ENCODE measurements around the gene DGKI. TPM values are rescaled to one million over a fixed set of nuclear protein-coding genes. Genes with fewer than 3 reads are reported as not detected.

The DGKI gene
- total and polyA plus RNA-seq, 4 donors = 1.1 to 11.3 (median 5.2) TPM

DNA sequence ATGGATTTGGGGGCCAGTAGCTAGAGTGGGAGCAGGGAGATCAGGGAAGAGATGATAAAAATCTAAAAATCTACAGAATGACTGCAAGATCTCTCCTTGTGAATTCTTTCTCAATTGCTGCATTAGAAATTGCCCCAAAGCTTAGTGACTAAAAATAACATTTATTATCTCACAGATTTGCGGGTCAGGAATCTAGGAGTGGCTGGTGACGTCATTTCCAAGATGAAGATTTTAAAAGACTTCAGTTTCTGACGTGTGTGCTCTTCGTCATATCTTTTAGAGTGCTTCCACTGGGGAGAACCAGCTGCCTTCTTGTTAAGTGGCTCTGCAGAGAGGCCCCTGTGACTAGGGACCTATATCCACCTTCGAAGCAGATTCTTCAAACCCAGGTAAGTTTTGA lies 112.6 kb downstream of the DGKI start:
- ATAC-seq (ENCODE audit: low FRiP score) (no peak), DNase-seq (no peak)
- H3K27ac ChIP-seq (ENCODE audit: low read depth in 1 of 2, low read length in 2 of 2) = no peak overlapping the region
- no peaks in the 10 kb centered on the region for H3K4me1 ChIP-seq (ENCODE audit: control insufficient read depth in 1 of 2, insufficient read depth in 2 of 2, low read length in 2 of 2)
- no peak overlapping the region for H3K4me3 ChIP-seq (ENCODE audit: low read length in 2 of 2)
- H3K27me3 ChIP-seq (ENCODE audit: control insufficient read depth in 1 of 2, insufficient read depth in 2 of 2, low read length in 1 of 2) = no peaks in the 10 kb centered on the region
- H3K36me3 ChIP-seq (ENCODE audit: control insufficient read depth in 1 of 2, insufficient read depth in 2 of 2, low read length in 1 of 2) = no peaks in the 10 kb centered on the region
- H3K9me3 ChIP-seq (ENCODE audit: control insufficient read depth, low read length) = peaks cover under 1% of the 10 kb centered on the region
- WGBS, 2 donors = 72% methylated on average over 5 of the region's 5 CpGs
- intact Hi-C loops (cut with DNase I) = no loop called here

DNA sequence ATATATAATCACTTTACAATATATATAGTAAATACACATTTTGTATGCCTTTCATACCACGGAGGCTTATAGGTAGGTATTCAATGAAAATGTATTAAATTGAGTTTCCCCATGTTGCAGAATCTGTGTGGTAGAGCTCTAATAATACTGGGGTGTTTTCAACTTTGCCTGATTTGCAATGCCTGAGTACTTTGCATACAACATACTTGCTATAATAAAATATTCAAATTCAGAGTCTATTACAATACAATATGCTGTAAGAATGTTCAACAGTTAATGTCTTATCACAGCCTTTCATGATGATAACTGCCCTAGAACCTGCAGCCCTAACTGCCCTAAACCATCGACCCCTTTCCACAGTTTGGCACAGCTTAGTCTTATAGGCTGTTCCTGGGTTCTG lies 114.6 kb downstream of the DGKI start:
- Histone ChIP-seq H3K4me3 (ENCODE audit: low read length in 2 of 2) (no peak overlapping the region), H3K4me1 (ENCODE audit: control insufficient read depth in 1 of 2, insufficient read depth in 2 of 2, low read length in 2 of 2) (no peaks in the 10 kb centered on the region), H3K27ac (ENCODE audit: low read depth in 1 of 2, low read length in 2 of 2) (no peak overlapping the region), H3K27me3 (ENCODE audit: control insufficient read depth in 1 of 2, insufficient read depth in 2 of 2, low read length in 1 of 2) (no peaks in the 10 kb centered on the region), H3K9me3 (ENCODE audit: control insufficient read depth, low read length) (peaks cover 3% of the 10 kb centered on the region), H3K36me3 (ENCODE audit: control insufficient read depth in 1 of 2, insufficient read depth in 2 of 2, low read length in 1 of 2) (no peaks in the 10 kb centered on the region)
- DNase-seq (no peak), ATAC-seq (ENCODE audit: low FRiP score) (no peak)
- WGBS, 2 donors = 89% methylated on average over 2 of the region's 2 CpGs
- intact Hi-C loops (cut with DNase I) = no loop called here

DNA sequence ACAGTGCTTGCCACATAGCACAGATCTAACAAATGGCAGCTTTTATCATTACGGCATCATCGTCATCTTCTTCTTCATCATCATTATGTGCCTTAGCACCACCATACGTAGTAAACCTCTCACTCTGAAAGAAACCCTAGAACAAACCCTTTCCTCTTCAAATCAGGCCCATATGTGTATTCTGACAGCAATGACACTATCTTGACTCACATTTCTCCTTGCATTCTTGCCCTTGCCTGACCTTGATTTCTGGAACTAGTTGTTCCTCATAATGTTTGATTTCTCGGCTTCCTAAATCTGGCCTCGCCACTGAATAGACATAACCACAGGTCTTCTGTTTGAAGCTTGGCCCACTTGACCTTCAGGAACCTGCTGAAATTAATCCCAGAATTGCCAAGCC lies 115.3 kb downstream of the DGKI start:
- Histone ChIP-seq H3K4me1 (ENCODE audit: control insufficient read depth in 1 of 2, insufficient read depth in 2 of 2, low read length in 2 of 2) (no peaks in the 10 kb centered on the region), H3K9me3 (ENCODE audit: control insufficient read depth, low read length) (peaks cover 3% of the 10 kb centered on the region), H3K36me3 (ENCODE audit: control insufficient read depth in 1 of 2, insufficient read depth in 2 of 2, low read length in 1 of 2) (no peaks in the 10 kb centered on the region), H3K27ac (ENCODE audit: low read depth in 1 of 2, low read length in 2 of 2) (peak overlapping the region in 1 of 2 donors; percentile 62), H3K4me3 (ENCODE audit: low read length in 2 of 2) (no peak overlapping the region), H3K27me3 (ENCODE audit: control insufficient read depth in 1 of 2, insufficient read depth in 2 of 2, low read length in 1 of 2) (no peaks in the 10 kb centered on the region)
- intact Hi-C loops (cut with DNase I) = no loop called here
- ATAC-seq (ENCODE audit: low FRiP score) (no peak), DNase-seq (no peak)
- 57 to 62% methylated on average over 5 of the region's 5 CpGs for WGBS, 2 donors

DNA sequence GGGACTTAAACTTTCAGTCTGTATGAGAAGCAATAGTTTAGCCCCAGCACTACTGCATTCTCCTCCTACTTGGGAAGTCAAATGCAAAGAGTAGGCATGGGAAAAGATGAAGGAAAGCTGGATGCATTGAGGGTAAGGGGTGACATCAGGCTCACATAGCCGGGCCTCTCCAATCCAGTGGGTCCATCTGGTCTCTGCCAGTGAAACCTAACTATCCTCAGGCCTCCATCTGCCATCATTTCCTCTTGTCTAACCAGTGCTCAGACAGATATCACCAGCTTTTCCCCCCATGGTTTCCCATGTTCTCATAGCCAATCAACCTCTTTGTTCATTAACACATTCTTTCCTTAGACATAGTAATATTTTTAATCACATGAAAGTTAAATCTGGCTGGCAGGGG lies 118.3 kb downstream of the DGKI start:
- intact Hi-C loops (cut with DNase I) = no loop called here
- no peaks in the 10 kb centered on the region for H3K27me3 ChIP-seq (ENCODE audit: control insufficient read depth in 1 of 2, insufficient read depth in 2 of 2, low read length in 1 of 2)
- ATAC-seq (ENCODE audit: low FRiP score) (no peak), DNase-seq (no peak)
- no peak overlapping the region for H3K4me3 ChIP-seq (ENCODE audit: low read length in 2 of 2)
- 89 to 92% methylated on average over 1 of the region's 1 CpG for WGBS, 2 donors
- H3K4me1 ChIP-seq (ENCODE audit: control insufficient read depth in 1 of 2, insufficient read depth in 2 of 2, low read length in 2 of 2) = no peaks in the 10 kb centered on the region
- H3K27ac ChIP-seq (ENCODE audit: low read depth in 1 of 2, low read length in 2 of 2) = no peak overlapping the region
- H3K36me3 ChIP-seq (ENCODE audit: control insufficient read depth in 1 of 2, insufficient read depth in 2 of 2, low read length in 1 of 2) = no peaks in the 10 kb centered on the region
- peaks cover 3% of the 10 kb centered on the region for H3K9me3 ChIP-seq (ENCODE audit: control insufficient read depth, low read length)

DNA sequence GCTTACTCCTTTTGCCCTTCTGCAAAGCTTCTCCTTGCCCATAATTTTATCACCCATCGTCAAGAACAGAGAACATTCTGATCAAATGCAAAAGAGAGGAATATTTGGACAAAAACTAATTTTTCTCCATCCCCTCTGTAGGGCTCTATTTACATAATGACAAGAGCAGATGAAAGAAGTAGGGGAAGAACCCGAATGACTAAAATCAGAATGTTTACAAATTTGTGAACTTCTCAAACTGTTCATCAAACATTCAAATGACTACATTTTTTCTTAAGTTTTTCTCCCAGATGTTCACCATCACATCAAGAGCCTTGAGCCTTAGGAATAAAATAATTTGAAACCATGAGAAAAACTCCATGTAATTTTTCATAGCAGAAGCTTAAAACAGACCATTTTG lies 119.4 kb downstream of the DGKI start:
- Histone ChIP-seq H3K4me3 (ENCODE audit: low read length in 2 of 2) (no peak overlapping the region), H3K27ac (ENCODE audit: low read depth in 1 of 2, low read length in 2 of 2) (no peak overlapping the region), H3K9me3 (ENCODE audit: control insufficient read depth, low read length) (peaks cover 3% of the 10 kb centered on the region), H3K4me1 (ENCODE audit: control insufficient read depth in 1 of 2, insufficient read depth in 2 of 2, low read length in 2 of 2) (no peaks in the 10 kb centered on the region), H3K36me3 (ENCODE audit: control insufficient read depth in 1 of 2, insufficient read depth in 2 of 2, low read length in 1 of 2) (no peaks in the 10 kb centered on the region), H3K27me3 (ENCODE audit: control insufficient read depth in 1 of 2, insufficient read depth in 2 of 2, low read length in 1 of 2) (no peaks in the 10 kb centered on the region)
- ATAC-seq (ENCODE audit: low FRiP score) (no peak), DNase-seq (no peak)
- 89 to 90% methylated on average over 2 of the region's 2 CpGs for WGBS, 2 donors
- intact Hi-C loops (cut with DNase I) = no loop called here

DNA sequence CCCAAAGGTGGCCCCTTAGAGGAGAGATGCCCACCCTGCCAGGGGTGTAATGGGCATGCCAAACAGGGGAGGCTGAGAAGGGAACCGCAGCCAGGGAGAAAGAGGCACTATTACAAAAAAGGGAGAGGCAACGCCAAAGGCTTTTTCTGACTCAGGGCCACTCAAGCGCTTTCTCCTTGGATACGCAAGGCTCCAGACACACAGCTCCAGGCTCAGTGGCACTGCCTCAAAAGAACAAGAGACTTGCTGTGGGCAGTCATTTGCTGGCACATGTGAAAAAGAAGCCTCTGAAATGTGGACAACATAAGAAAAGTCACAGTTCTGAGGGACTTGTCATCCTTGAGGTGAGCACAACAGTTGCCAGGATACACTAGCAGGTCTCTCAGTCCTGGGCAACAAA lies 128.4 kb downstream of the DGKI start:
- H3K27ac ChIP-seq (ENCODE audit: low read depth in 1 of 2, low read length in 2 of 2) = peak overlapping the region in 1 of 2 donors; percentile 8
- intact Hi-C loops (cut with DNase I) = no loop called here
- peak in 1 of 2 donors; percentile 30 for DNase-seq
- 37 to 53% methylated on average over 4 of the region's 4 CpGs for WGBS, 2 donors
- no peak overlapping the region for H3K4me3 ChIP-seq (ENCODE audit: low read length in 2 of 2)
- no peaks in the 10 kb centered on the region for H3K36me3 ChIP-seq (ENCODE audit: control insufficient read depth in 1 of 2, insufficient read depth in 2 of 2, low read length in 1 of 2)
- H3K27me3 ChIP-seq (ENCODE audit: control insufficient read depth in 1 of 2, insufficient read depth in 2 of 2, low read length in 1 of 2) = no peaks in the 10 kb centered on the region
- H3K4me1 ChIP-seq (ENCODE audit: control insufficient read depth in 1 of 2, insufficient read depth in 2 of 2, low read length in 2 of 2) = peaks cover 0 to 4% of the 10 kb centered on the region in 2 donors
- no peak for ATAC-seq (ENCODE audit: low FRiP score)
- no peaks in the 10 kb centered on the region for H3K9me3 ChIP-seq (ENCODE audit: control insufficient read depth, low read length)

DNA sequence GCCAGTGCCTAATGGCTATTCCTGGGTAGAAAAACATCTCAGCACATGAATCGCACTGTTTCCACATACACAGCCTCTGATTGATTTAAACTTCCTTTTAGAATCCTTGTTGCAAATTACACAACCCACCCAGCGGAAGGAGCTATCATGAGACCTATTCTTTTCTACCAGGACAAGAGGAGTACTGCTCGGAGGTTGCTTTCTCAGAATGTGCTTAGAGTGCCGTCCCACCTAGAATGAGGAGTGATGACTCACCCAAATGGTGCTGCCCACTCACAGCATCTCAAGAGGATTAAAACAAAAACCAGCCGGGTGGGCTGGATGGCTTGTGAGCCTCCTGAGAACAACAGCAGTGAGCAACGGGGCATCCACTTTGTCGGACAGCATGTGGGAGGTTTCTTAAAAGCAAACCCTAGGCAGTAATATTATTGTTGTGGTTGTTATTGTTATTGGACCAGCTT lies 128.9 kb downstream of the DGKI start:
- H3K27me3 ChIP-seq (ENCODE audit: control insufficient read depth in 1 of 2, insufficient read depth in 2 of 2, low read length in 1 of 2) = no peaks in the 10 kb centered on the region
- intact Hi-C loops (cut with DNase I) = no loop called here
- peak in 1 of 2 donors; percentile 54 for DNase-seq
- peak; percentile 48 for ATAC-seq (ENCODE audit: low FRiP score)
- H3K36me3 ChIP-seq (ENCODE audit: control insufficient read depth in 1 of 2, insufficient read depth in 2 of 2, low read length in 1 of 2) = no peaks in the 10 kb centered on the region
- 20 to 27% methylated on average over 7 of the region's 7 CpGs for WGBS, 2 donors
- peaks cover 0 to 4% of the 10 kb centered on the region in 2 donors for H3K4me1 ChIP-seq (ENCODE audit: control insufficient read depth in 1 of 2, insufficient read depth in 2 of 2, low read length in 2 of 2)
- H3K27ac ChIP-seq (ENCODE audit: low read depth in 1 of 2, low read length in 2 of 2) = peak overlapping the region in 1 of 2 donors; percentile 8
- peak overlapping the region in 1 of 2 donors; percentile 8 for H3K4me3 ChIP-seq (ENCODE audit: low read length in 2 of 2)
- H3K9me3 ChIP-seq (ENCODE audit: control insufficient read depth, low read length) = no peaks in the 10 kb centered on the region

DNA sequence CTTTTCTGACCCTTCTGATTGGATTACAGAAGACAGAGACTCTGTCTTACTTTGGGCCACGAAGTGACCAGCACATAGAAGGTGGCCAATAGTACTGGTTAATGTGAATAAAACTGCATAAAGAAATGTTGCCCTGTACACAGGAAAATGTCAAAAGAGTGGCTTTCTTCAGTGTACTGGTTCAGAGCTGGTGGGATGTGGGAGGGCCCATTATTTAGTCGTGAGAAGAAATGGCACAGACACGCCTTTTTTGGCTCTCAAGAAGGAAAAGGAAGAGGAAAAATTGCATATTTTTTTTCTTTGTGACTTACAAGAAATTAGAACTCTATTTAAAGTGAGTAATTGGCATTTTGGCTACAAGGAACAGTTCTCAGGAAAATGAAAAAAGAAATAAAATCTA lies 129.7 kb downstream of the DGKI start:
- intact Hi-C loops (cut with DNase I) = no loop called here
- Histone ChIP-seq H3K9me3 (ENCODE audit: control insufficient read depth, low read length) (no peaks in the 10 kb centered on the region), H3K36me3 (ENCODE audit: control insufficient read depth in 1 of 2, insufficient read depth in 2 of 2, low read length in 1 of 2) (no peaks in the 10 kb centered on the region), H3K27ac (ENCODE audit: low read depth in 1 of 2, low read length in 2 of 2) (no peak overlapping the region), H3K27me3 (ENCODE audit: control insufficient read depth in 1 of 2, insufficient read depth in 2 of 2, low read length in 1 of 2) (no peaks in the 10 kb centered on the region), H3K4me3 (ENCODE audit: low read length in 2 of 2) (no peak overlapping the region), H3K4me1 (ENCODE audit: control insufficient read depth in 1 of 2, insufficient read depth in 2 of 2, low read length in 2 of 2) (peaks cover 0 to 4% of the 10 kb centered on the region in 2 donors)
- ATAC-seq (ENCODE audit: low FRiP score) (no peak), DNase-seq (no peak)
- WGBS, 2 donors = 56 to 57% methylated on average over 3 of the region's 3 CpGs

DNA sequence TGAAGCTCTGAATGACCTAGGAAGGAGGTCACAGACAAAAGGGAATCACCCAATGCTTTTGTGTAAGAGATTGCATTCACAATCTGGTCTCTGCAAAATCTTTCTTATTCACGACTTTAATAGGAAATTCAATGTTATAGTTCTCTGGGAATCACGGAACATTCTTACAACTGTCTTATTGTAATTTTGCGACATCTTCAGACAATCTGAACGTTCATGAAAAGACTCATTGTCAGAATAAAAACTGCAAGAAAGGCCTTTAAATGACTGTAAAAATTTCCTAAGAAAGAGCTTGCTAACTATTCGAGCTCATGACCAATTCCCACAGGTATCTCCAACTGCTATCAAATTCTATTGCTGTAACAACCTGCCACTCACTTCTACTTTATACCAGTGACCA lies 130.7 kb downstream of the DGKI start:
- peaks cover 0 to 4% of the 10 kb centered on the region in 2 donors for H3K4me1 ChIP-seq (ENCODE audit: control insufficient read depth in 1 of 2, insufficient read depth in 2 of 2, low read length in 2 of 2)
- 88 to 91% methylated on average over 5 of the region's 5 CpGs for WGBS, 2 donors
- intact Hi-C loops (cut with DNase I) = no loop called here
- no peaks in the 10 kb centered on the region for H3K36me3 ChIP-seq (ENCODE audit: control insufficient read depth in 1 of 2, insufficient read depth in 2 of 2, low read length in 1 of 2)
- H3K27me3 ChIP-seq (ENCODE audit: control insufficient read depth in 1 of 2, insufficient read depth in 2 of 2, low read length in 1 of 2) = no peaks in the 10 kb centered on the region
- H3K27ac ChIP-seq (ENCODE audit: low read depth in 1 of 2, low read length in 2 of 2) = no peak overlapping the region
- no peak overlapping the region for H3K4me3 ChIP-seq (ENCODE audit: low read length in 2 of 2)
- no peak for ATAC-seq (ENCODE audit: low FRiP score)
- H3K9me3 ChIP-seq (ENCODE audit: control insufficient read depth, low read length) = no peaks in the 10 kb centered on the region
- DNase-seq = no peak

Data from aorta (tissue), 5 donors.